GM23338 (cell line): ENCODE measurements around the gene CAT.

Experiments used
- CREB1 ChIP-seq: fragments of 250-450 bp; sonication (Bioruptor Pico); IDR thresholded peaks from 2 replicates; pipeline ENCODE4 v1.5.0; 2020; ENCODE audit warnings: low read depth, mild to moderate bottlenecking, moderate library complexity
- CTCF ChIP-seq, 2 experiments: fragments of 200-600 bp in 1 of 2; sonication (generic) in 1 of 2; conservative IDR thresholded peaks; 2 replicates each; pipeline versions ENCODE4 v1.5.1 to v1.6.1; 2016 to 2017; ENCODE audit warnings: antibody characterized with exemption in 2 of 2, low read depth in 2 of 2, mild to moderate bottlenecking in 2 of 2, moderate library complexity in 1 of 2
- EZH2phosphoT487 ChIP-seq: fragments of 200-600 bp; sonication (generic); IDR thresholded peaks from one replicate; pipeline ENCODE4 v1.8.1; 2018; ENCODE audit warnings: antibody characterized with exemption; ENCODE audit not compliant: unreplicated experiment
- POLR2AphosphoS5 ChIP-seq: IDR thresholded peaks from 2 replicates; pipeline ENCODE4 v1.6.1; 2016; ENCODE audit warnings: antibody characterized with exemption, low read depth

- TF ChIP-seq POLR2AphosphoS5 (no peak), CTCF (conservative IDR thresholded peaks at IDR 0.05; ENCODE audit: low read depth in 2 of 2) (no peak), EZH2phosphoT487 (no peak), CREB1 (CRISPR knock-in tag) (no peak)
Measured at GRCh38 chr11:34433899-34434298, 4.8 kb upstream of the CAT start.
